PC-9 (cell line): Measurements from ENCODE around the gene TMBIM6. TPM values are rescaled to one million over a fixed set of nuclear protein-coding genes. Genes with fewer than 3 reads are reported as not detected.
"Not testable (repeated sequence)": the region's sequence is repeated elsewhere in the genome, so short reads cannot be mapped to it uniquely, and the experiment has no call there.

Source experiments
- BruUV-seq: library from RNA; stranded (reverse); fragments of 400-500 nt; replicated peaks from 2 replicates; lab custom pipeline; 2021; lab: Mats Ljungman, UMichigan
- CTCF ChIA-PET: fragments of 300-600 bp; sonication (Branson Sonifier 250); formaldehyde crosslinking; loops from one replicate; lab custom pipeline; 2022; ENCODE audit warnings: antibody characterized with exemption; lab: Charles Lee
- POLR2A ChIA-PET: fragments of 300-600 bp; sonication (Branson Sonifier 250); formaldehyde crosslinking; loops from one replicate; lab custom pipeline; 2022; ENCODE audit warnings: antibody characterized with exemption; ENCODE audit not compliant: unreplicated experiment; lab: Charles Lee
- DNase-seq, 2 experiments: peaks; one replicate each; pipeline versions ENCODE4 v3.0.0 to v3.0.0-alpha.2; 2015 to 2022; ENCODE audit warnings: mixed read lengths in 1 of 2
- H2AFZ ChIP-seq: fragments of 200-600 bp; sonication (generic); 2 replicates; pipeline ENCODE4 v1.8.1; 2017; ENCODE audit warnings: antibody characterized with exemption
- H3F3A ChIP-seq: fragments of 200-600 bp; sonication (generic); 2 replicates; pipeline ENCODE4 v1.8.1; 2017; ENCODE audit warnings: antibody characterized with exemption, mild to moderate bottlenecking, low read depth; ENCODE audit not compliant: insufficient read depth
- H3K27ac ChIP-seq: fragments of 200-600 bp; sonication (generic); 2 replicates; pipeline ENCODE4 v1.6.1; 2016; ENCODE audit warnings: mixed run types
- H3K27me3 ChIP-seq: fragments of 200-600 bp; sonication (generic); 2 replicates; pipeline ENCODE4 v1.6.1; 2016; ENCODE audit warnings: low read depth, mixed run types; ENCODE audit not compliant: insufficient read depth
- H3K36me3 ChIP-seq: fragments of 200-600 bp; sonication (generic); 2 replicates; pipeline ENCODE4 v1.6.1; 2016; ENCODE audit warnings: low read depth, mixed run types
- H3K4me1 ChIP-seq: fragments of 200-600 bp; sonication (generic); replicated peaks from 2 replicates; pipeline ENCODE4 v1.6.1; 2016; ENCODE audit warnings: mixed run types; ENCODE audit not compliant: insufficient read depth
- H3K4me2 ChIP-seq: fragments of 200-600 bp; sonication (generic); 2 replicates; pipeline ENCODE4 v1.6.1; 2017; ENCODE audit warnings: mixed run types
- H3K4me3 ChIP-seq: fragments of 200-600 bp; sonication (generic); 2 replicates; pipeline ENCODE4 v1.6.1; 2016; ENCODE audit warnings: mixed run types
- H3K79me2 ChIP-seq: fragments of 200-600 bp; sonication (generic); 2 replicates; pipeline ENCODE4 v1.6.1; 2017; ENCODE audit warnings: low read depth, mixed run types
- H3K9me2 ChIP-seq: fragments of 200-600 bp; sonication (generic); 2 replicates; pipeline ENCODE4 v1.8.1; 2017; ENCODE audit warnings: mild to moderate bottlenecking; ENCODE audit not compliant: insufficient read depth
- H3K9me3 ChIP-seq: fragments of 200-600 bp; sonication (generic); 2 replicates; pipeline ENCODE4 v1.8.1; 2016; ENCODE audit warnings: low read depth; ENCODE audit not compliant: insufficient read depth
- H4K20me1 ChIP-seq: fragments of 200-600 bp; sonication (generic); 2 replicates; pipeline ENCODE4 v1.8.1; 2017; ENCODE audit not compliant: insufficient read depth
- CTCF ChIP-seq: fragments of 200-600 bp; sonication (generic); conservative IDR thresholded peaks from 2 replicates; pipeline ENCODE4 v1.6.1; 2017; ENCODE audit warnings: mixed run types, antibody characterized with exemption, mild to moderate bottlenecking, moderate library complexity
- EZH2 ChIP-seq: fragments of 200-600 bp; sonication (generic); IDR thresholded peaks from 2 replicates; pipeline ENCODE4 v1.8.0; 2017; ENCODE audit warnings: antibody characterized with exemption, low read depth
- intact Hi-C: fragments of 100-400 bp; cut with micrococcal nuclease; formaldehyde crosslinking; loops from one replicate; pipeline ENCODE4 v1.10.0; 2022; ENCODE audit not compliant: unreplicated experiment
- total RNA-seq: library from RNA; stranded (reverse); gene quantifications from 2 replicates; pipeline ENCODE4 v1.2.3, GENCODE V29; 2021

TMBIM6 gene
- total RNA-seq, 1 experiment from 2014 or later: 690 TPM

- Histone ChIP-seq H2AFZ (no peak overlapping the region), H3K9me3 (no peaks in the 10 kb centered on the region), H3K27ac (no peak overlapping the region), H3K9me2 (no peaks in the 10 kb centered on the region), H4K20me1 (no peaks in the 10 kb centered on the region), H3K4me2 (no peak overlapping the region), H3K36me3 (no peaks in the 10 kb centered on the region), H3K79me2 (no peaks in the 10 kb centered on the region), H3K27me3 (peaks cover 34% of the 10 kb centered on the region; the same call in 1 of the 2 replicates), H3K4me3 (no peak overlapping the region), H3K4me1 (no peaks in the 10 kb centered on the region), H3F3A (no peaks in the 10 kb centered on the region)
- ChIA-PET CTCF (interaction anchor here (0.6 kb wide), 1 partner anchor 28 kb away, joined by 9 read pairs; no protein-coding TSS in a partner anchor), POLR2A (interaction anchor here (0.8 kb wide), 1 partner anchor 25 kb away, joined by 5 read pairs; the partner anchor contains the start of gene TMBIM6)
- no TSS peak for BruUV-seq
- no peak for DNase-seq
- no peak for TF ChIP-seq CTCF
- no peak for TF ChIP-seq EZH2
- intact Hi-C loops: no loop called here
These were observed 24.8 kb upstream of the TMBIM6 start for GRCh38 chr12:49716553-49716952.

- DNase-seq, H3K4me3 ChIP-seq, H3F3A ChIP-seq, BruUV-seq, H3K9me2 ChIP-seq, H3K4me2 ChIP-seq, POLR2A ChIA-PET, H3K27ac ChIP-seq, intact Hi-C loops, H3K79me2 ChIP-seq, H3K36me3 ChIP-seq, H3K4me1 ChIP-seq, H3K9me3 ChIP-seq, H2AFZ ChIP-seq, H4K20me1 ChIP-seq: not testable (repeated sequence)
- CTCF ChIA-PET: interaction anchor here (0.6 to 0.8 kb wide), 3 partner anchors 10 to 382 kb away, joined by 5 to 7 read pairs (median 5); no protein-coding TSS in a partner anchor
- H3K27me3 ChIP-seq: peaks cover 22% of the 10 kb centered on the region; the same call in 1 of the 2 replicates
These were observed 23.6 kb upstream of the TMBIM6 start for GRCh38 chr12:49717800-49718199.

- TF ChIP-seq CTCF (no peak; the same call in 1 of the 2 replicates), EZH2 (no peak)
- Histone ChIP-seq H3K4me2 (no peak overlapping the region), H3K9me2 (no peaks in the 10 kb centered on the region), H3F3A (no peaks in the 10 kb centered on the region), H3K27ac (no peak overlapping the region), H3K9me3 (no peaks in the 10 kb centered on the region), H3K36me3 (no peaks in the 10 kb centered on the region), H2AFZ (no peak overlapping the region), H3K4me1 (no peaks in the 10 kb centered on the region), H4K20me1 (no peaks in the 10 kb centered on the region), H3K79me2 (no peaks in the 10 kb centered on the region), H3K4me3 (no peak overlapping the region), H3K27me3 (peaks cover 22% of the 10 kb centered on the region; the same call in 1 of the 2 replicates)
- ChIA-PET POLR2A (no interaction called here), CTCF (no interaction called here)
- intact Hi-C loops: no loop called here
- BruUV-seq: no TSS peak
- no peak for DNase-seq
These were observed 21.1 kb upstream of the TMBIM6 start for GRCh38 chr12:49720214-49720613.

GRCh38 chr12:49721355-49721754 is 20.0 kb upstream of the TMBIM6 start:
- POLR2A ChIA-PET, H3K9me2 ChIP-seq, H3K9me3 ChIP-seq, BruUV-seq, H3K79me2 ChIP-seq, intact Hi-C loops, H3F3A ChIP-seq, H3K4me3 ChIP-seq, H2AFZ ChIP-seq, H3K36me3 ChIP-seq, H4K20me1 ChIP-seq, H3K4me1 ChIP-seq, DNase-seq, H3K4me2 ChIP-seq, H3K27ac ChIP-seq: not testable (repeated sequence)
- H3K27me3 ChIP-seq: peaks cover 29% of the 10 kb centered on the region
- CTCF ChIA-PET: interaction anchor here (0.7 kb wide), 1 partner anchor 25 kb away, joined by 3 read pairs; no protein-coding TSS in a partner anchor
